Measurements from ENCODE around the gene FOXP1. TPM values are rescaled to one million over a fixed set of nuclear protein-coding genes. Genes with fewer than 3 reads are reported as not detected.

Gene FOXP1
- total and polyA plus RNA-seq, 9 of the 15 experiments (the other 6 are each of a cell fraction or from before 2014, with no cell fraction given) = 7.7 to 34.5 (median 13.7) TPM

DNA sequence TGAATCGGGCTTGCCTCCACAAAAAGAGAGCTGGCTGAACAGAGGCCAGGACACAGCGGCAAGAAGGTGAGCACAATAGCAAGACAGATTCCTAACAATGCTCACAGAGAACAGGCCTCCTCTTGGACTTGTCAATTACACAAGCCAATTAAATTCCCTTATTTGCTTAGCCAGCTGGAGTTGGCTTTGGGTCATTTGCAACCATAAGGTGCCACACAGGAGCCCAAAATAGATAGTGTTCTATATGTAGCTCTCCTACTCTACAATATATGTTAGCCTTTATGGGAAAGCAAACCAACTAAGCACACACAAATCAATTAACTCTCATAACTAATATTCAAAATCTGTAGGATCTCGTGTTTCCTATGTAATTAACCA lies 335.6 kb downstream of the FOXP1 start:
- DNase-seq (ENCODE audit: extremely low read depth in 1 of 4, low spot score in 3 of 4) (no peak), ATAC-seq (no peak), FAIRE-seq (no peak)
- peaks cover 7 to 16% of the 10 kb centered on the region in 2 experiments; a peak in 3 of 5 replicates for H3K4me1 ChIP-seq (replicated peaks in 1 of 2; ENCODE audit: control insufficient read depth in 2 of 2, insufficient read depth in 2 of 2, low read length in 2 of 2)
- no peak overlapping the region for H3K4me3 ChIP-seq
- in situ Hi-C loops (cut with MboI) (no loop called here), intact Hi-C loops (cut with micrococcal nuclease) (loop anchor here (5.0 to 10.0 kb wide), 2 partner anchors 147 to 264 kb away; no protein-coding TSS in a partner anchor)
- ChIA-PET POLR2A (interaction anchor here (0.6 to 1.8 kb wide), 3 partner anchors 10 to 20 kb away, joined by 3 to 5 read pairs (median 3); no protein-coding TSS in a partner anchor), CTCF (ENCODE audit: low intra/inter-chr PET ratio) (no interaction called here)
- no peak overlapping the region for H2AFZ ChIP-seq (ENCODE audit: low read depth, low read length)
- 73% methylated on average over 3 of the region's 3 CpGs for WGBS (ENCODE audit: insufficient coverage, low coverage, missing lambda C conversion rate)
- H3K4me2 ChIP-seq (ENCODE audit: insufficient read depth, low read length) = no peak overlapping the region
- no peaks in the 10 kb centered on the region for H4K20me1 ChIP-seq (replicated peaks; ENCODE audit: control insufficient read depth, insufficient read depth, low read length)
- H3K9ac ChIP-seq (ENCODE audit: insufficient read depth in 1 of 2, low read depth in 2 of 2, low read length in 2 of 2) = no peak overlapping the region
- H3K9me3 ChIP-seq (replicated peaks; ENCODE audit: control insufficient read depth, insufficient read depth, low read depth, low read length) = no peaks in the 10 kb centered on the region
- TF ChIP-seq HNRNPH1 (optimal IDR thresholded peaks at IDR 0.05; ENCODE audit: low read depth, low read length) (no peak), FOXP1 (CRISPR knock-in tag; IDR thresholded peaks at IDR 0.05) (no peak), TRIM24 (IDR thresholded peaks at IDR 0.05) (no peak)
- no peaks in the 10 kb centered on the region for H3K9me1 ChIP-seq (ENCODE audit: control insufficient read depth, insufficient read depth, low read length)
- no peaks in the 10 kb centered on the region for H3K79me2 ChIP-seq (ENCODE audit: control insufficient read depth, insufficient read depth, low read length)
- no TSS peak for BruUV-seq (replicated peaks)
- H3K27ac ChIP-seq (ENCODE audit: extremely low read depth, low read depth, low read length) = no peak overlapping the region
- no peaks in the 10 kb centered on the region for H3K27me3 ChIP-seq (ENCODE audit: control insufficient read depth in 2 of 2, insufficient read depth in 2 of 2, low read length in 2 of 2)
- H3K36me3 ChIP-seq (ENCODE audit: control insufficient read depth, insufficient read depth, low read length) = no peaks in the 10 kb centered on the region

DNA sequence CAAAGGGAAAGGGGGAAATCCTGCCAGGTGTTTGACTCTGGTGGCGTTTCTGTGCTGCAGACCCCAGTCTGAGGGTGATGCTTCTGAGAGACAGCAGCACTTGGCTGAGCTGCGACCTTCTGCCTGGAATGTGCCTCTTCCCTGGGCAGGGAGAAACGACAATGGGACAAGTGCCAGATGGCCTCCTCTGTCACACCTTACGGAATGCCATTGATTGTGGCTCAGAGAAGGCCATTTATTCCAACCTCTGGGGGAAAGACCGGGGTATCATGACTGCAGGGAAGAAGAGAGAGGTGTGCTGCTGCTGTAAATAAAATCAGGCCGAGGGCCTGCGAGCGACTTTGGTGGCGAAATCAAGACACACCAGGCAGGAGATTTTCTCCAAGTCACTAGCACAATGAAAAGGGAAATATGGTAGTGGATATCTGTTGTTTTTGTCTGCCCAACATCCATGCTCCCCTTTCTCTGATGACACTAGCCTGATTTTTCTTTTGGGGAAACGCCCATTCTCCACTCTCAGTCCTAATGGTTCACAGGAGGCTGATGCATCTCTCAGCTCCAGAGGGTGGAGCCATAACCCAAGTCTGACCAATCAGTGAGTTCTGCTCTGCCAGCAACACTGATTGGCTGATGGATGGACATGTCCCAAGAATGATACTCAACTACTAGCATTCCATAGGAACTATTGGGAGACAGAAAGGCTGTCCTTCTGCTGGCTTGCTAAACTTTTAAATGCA lies 336.1 kb downstream of the FOXP1 start:
- Histone ChIP-seq H3K36me3 (ENCODE audit: control insufficient read depth, insufficient read depth, low read length) (no peaks in the 10 kb centered on the region), H3K9me3 (replicated peaks; ENCODE audit: control insufficient read depth, insufficient read depth, low read depth, low read length) (no peaks in the 10 kb centered on the region), H3K9me1 (ENCODE audit: control insufficient read depth, insufficient read depth, low read length) (no peaks in the 10 kb centered on the region), H3K9ac (ENCODE audit: insufficient read depth in 1 of 2, low read depth in 2 of 2, low read length in 2 of 2) (no peak overlapping the region), H3K4me3 (no peak overlapping the region), H4K20me1 (replicated peaks; ENCODE audit: control insufficient read depth, insufficient read depth, low read length) (no peaks in the 10 kb centered on the region), H3K27ac (ENCODE audit: extremely low read depth, low read depth, low read length) (no peak overlapping the region), H3K4me2 (ENCODE audit: insufficient read depth, low read length) (no peak overlapping the region), H3K79me2 (ENCODE audit: control insufficient read depth, insufficient read depth, low read length) (no peaks in the 10 kb centered on the region), H2AFZ (ENCODE audit: low read depth, low read length) (no peak overlapping the region), H3K4me1 (replicated peaks in 1 of 2; ENCODE audit: control insufficient read depth in 2 of 2, insufficient read depth in 2 of 2, low read length in 2 of 2) (peaks cover 7 to 16% of the 10 kb centered on the region in 2 experiments; a peak in 3 of 5 replicates), H3K27me3 (ENCODE audit: control insufficient read depth in 2 of 2, insufficient read depth in 2 of 2, low read length in 2 of 2) (no peaks in the 10 kb centered on the region)
- ChIA-PET POLR2A (interaction anchor here (0.8 to 1.8 kb wide), 2 partner anchors 11 to 20 kb away, joined by 3 to 5 read pairs; no protein-coding TSS in a partner anchor), CTCF (ENCODE audit: low intra/inter-chr PET ratio) (no interaction called here)
- FAIRE-seq (peak; percentile 85), DNase-seq (ENCODE audit: extremely low read depth in 1 of 4, low spot score in 3 of 4) (peak; percentile 70 to 85 (median 74)), ATAC-seq (peak; percentile 92)
- in situ Hi-C loops (cut with MboI) = no loop called here
- 69% methylated on average over 6 of the region's 10 CpGs for WGBS (ENCODE audit: insufficient coverage, low coverage, missing lambda C conversion rate)
- BruUV-seq (replicated peaks) = no TSS peak
- intact Hi-C loops (cut with micrococcal nuclease) = loop anchor here (5.0 to 10.0 kb wide), 2 partner anchors 147 to 265 kb away; no protein-coding TSS in a partner anchor
- TF ChIP-seq, protein P1, sequence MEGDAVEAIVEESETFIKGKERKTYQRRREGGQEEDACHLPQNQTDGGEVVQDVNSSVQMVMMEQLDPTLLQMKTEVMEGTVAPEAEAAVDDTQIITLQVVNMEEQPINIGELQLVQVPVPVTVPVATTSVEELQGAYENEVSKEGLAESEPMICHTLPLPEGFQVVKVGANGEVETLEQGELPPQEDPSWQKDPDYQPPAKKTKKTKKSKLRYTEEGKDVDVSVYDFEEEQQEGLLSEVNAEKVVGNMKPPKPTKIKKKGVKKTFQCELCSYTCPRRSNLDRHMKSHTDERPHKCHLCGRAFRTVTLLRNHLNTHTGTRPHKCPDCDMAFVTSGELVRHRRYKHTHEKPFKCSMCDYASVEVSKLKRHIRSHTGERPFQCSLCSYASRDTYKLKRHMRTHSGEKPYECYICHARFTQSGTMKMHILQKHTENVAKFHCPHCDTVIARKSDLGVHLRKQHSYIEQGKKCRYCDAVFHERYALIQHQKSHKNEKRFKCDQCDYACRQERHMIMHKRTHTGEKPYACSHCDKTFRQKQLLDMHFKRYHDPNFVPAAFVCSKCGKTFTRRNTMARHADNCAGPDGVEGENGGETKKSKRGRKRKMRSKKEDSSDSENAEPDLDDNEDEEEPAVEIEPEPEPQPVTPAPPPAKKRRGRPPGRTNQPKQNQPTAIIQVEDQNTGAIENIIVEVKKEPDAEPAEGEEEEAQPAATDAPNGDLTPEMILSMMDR (IDR thresholded peaks at IDR 0.05 in 2 of 3, conservative IDR thresholded peaks at IDR 0.05 in 1 of 3; ENCODE audit: insufficient read depth in 2 of 3, low read depth in 1 of 3, low read length in 3 of 3) = 0 out of 6 replicates have a peak, but pooled peaks of 1 of the 3 experiments have one; percentile 5
- TF ChIP-seq CCAR2 (IDR thresholded peaks at IDR 0.05; ENCODE audit: low read depth, low read length) = no peak
- no peak for TF ChIP-seq ZNF224 (CRISPR knock-in tag; IDR thresholded peaks at IDR 0.05)
- no peak for TF ChIP-seq NR2C1 (IDR thresholded peaks at IDR 0.05)
- no peak for TF ChIP-seq NR2C1 (tag; IDR thresholded peaks at IDR 0.05)
- no peak for TF ChIP-seq XRCC5 (IDR thresholded peaks at IDR 0.05; ENCODE audit: low read depth, low read length)
- TF ChIP-seq PHF8 (IDR thresholded peaks at IDR 0.05; ENCODE audit: borderline replicate concordance, low read length) = no peak
- TF ChIP-seq ZNF696 (CRISPR knock-in tag; conservative IDR thresholded peaks at IDR 0.05) = no peak
- no peak for TF ChIP-seq ZNF583 (CRISPR knock-in tag; IDR thresholded peaks at IDR 0.05)
- TF ChIP-seq RCOR1 (IDR thresholded peaks at IDR 0.05; ENCODE audit: borderline replicate concordance in 1 of 2, low read depth in 2 of 2, low read length in 2 of 2) = peak in 1 of 2 experiments; percentile 62; a peak in 1 of 4 replicates
- TF ChIP-seq POLR2G (IDR thresholded peaks at IDR 0.05; ENCODE audit: low read depth, low read length) = no peak
- peak; percentile 64 for TF ChIP-seq FOS (IDR thresholded peaks at IDR 0.05; ENCODE audit: extremely low read depth, insufficient read length)
